HCEC 1CT (cell line): ENCODE measurements around the gene TPBGL.

ENCODE experiments used
- DNase-seq: peaks from one replicate; pipeline ENCODE4 v3.0.0-alpha.2; 2017

TPBGL gene

DNA sequence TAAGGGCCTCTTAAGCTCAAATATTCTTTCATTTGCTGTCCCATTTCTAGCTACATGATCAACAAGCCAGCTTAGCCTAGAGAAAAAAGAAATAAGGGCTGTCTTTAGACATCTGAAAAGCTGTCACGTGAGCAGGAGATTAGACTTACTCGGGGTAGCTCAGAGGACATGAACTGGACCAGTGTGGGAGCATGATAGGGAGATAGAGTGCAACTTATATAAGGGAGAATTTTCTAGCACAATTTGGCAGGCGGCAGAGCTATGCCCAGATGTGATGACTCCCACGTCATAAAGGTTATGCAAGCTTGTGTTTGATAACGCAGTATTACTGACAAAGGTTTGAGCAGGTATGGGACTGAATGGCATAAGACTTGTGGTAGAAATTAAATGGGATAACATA is 28.2 kb upstream of the TPBGL start:
- DNase-seq: no peak

DNA sequence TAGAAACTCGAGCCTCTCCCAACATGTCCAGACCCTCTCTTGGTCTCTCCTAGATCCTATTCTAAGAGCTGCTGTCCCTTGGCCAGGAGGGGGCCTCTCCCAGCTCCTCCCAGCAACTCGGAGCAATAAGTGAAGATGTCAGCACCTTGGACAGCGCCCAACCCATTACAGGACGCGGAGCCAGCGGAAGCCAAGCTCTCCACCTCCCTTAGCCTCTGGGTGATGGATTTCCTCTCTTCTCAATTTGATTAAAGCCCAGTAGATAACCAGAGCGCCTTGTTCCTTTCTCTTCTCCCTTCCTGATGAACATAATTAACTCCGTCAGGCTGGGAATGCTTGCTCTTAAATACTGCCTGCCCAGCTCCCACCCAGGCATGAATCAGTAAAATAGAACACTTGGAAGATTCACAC is 26.2 kb upstream of the TPBGL start:
- peak; percentile 53 for DNase-seq

DNA sequence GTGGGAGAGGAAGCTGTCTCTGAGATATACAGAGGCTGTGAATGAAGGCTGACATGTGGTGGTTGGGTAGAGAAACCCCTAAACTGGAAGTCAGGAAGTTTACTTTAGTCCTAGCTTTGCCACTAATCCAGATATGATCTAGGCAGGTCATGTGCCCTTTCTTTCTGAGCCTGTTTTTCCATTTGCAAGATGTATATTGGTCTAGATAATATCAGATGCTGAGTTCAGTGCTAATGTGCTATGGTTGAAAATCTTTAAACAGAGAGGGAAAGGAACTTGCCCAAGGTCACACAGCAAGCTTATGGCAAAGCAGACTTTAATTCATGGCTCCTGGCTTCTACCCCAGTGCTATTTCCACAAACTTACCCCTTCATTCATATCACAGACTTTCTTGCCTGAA is 25.7 kb upstream of the TPBGL start:
- no peak for DNase-seq

DNA sequence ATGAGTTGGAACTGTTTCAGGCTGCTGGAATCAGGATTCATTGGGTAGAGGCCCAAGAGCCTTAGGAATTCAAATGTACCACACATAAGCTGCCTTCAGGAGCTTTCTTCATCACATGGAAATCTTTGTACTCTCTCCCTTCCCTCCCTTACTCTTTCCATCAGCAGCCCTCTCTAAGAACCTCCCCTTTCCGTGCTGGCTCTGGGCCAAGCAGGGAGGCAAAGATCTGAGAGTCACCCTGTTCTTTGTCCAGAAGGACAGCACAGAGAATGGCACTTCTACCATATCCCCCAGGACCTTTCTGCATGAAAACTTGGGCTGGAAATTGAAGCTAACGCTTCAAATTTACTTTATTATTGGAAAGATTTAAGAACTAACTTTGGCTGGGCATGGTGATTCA is 20.7 kb upstream of the TPBGL start:
- no peak for DNase-seq

DNA sequence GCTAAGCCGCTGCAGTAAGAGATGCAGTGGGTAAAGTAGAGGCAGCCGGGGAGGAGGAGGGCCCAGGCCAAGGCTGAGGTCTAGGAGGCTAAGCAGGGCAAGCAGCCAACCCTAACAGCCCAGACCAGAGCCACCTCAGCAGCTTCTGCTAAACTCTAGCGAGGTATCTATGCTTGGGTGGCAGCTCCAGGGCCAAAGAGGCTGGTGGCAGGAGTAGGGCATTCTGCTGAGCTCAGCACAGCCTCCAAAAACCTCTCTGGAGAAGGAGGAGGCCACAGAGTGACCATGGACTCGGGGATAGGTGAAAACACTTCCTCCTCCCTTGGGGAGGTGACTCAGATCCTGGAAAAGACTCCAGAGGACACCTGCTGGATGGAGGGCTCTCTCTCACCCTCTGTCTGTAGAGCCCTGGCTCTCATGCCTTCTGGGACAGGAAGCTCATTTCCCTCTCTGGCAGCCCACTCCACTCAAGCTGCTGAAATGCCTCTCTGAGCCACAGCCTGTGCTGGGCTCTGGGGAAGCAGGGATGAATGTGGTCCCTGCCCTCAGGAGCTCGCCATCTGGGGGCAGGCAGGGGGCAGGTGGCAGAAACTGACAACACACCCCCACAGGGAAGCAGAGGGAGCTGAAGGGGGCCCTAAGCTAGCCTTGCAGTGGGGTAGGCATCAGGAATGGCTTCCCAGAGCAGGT is 16.5 kb upstream of the TPBGL start:
- DNase-seq: peak; percentile 4

DNA sequence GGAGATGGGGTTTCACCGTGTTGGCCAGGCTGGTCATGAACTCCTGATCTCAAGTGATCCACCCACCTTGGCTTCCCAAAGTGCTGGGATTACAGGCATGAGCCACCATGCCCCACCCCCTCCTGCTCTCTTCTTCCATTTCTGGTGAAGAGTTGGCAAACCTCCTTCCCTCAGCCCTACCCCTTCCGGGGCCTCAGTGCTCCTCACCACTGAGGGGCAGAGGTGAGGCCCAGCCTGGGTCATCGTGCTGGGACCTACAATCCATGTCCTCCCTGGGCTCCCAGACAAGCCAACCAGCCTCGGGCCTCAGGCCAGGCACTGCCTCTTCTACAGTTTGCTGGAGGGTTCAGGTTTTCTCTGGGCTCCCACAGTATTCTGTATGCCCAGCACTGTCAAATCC is 14.8 kb upstream of the TPBGL start:
- DNase-seq: no peak

DNA sequence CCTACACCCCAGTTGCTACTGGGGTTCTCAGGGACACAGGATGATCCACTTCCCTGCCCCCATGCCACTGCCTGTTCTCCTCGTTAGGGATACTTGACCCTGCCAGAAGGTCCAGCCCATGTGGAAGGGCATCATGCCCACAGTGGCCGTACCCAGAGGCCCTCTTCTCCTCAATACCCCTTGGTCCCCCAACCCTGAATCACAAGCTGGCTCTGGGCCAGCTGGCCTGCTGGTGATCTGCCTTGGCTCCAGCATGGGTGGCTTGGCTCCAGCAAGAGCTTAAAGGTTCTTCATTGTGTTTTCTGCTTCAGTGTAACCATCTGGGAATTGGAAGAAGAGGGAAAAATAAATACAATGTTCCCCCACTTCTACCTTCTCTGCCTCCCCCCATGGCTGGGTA is 11.1 kb upstream of the TPBGL start:
- DNase-seq: no peak

DNA sequence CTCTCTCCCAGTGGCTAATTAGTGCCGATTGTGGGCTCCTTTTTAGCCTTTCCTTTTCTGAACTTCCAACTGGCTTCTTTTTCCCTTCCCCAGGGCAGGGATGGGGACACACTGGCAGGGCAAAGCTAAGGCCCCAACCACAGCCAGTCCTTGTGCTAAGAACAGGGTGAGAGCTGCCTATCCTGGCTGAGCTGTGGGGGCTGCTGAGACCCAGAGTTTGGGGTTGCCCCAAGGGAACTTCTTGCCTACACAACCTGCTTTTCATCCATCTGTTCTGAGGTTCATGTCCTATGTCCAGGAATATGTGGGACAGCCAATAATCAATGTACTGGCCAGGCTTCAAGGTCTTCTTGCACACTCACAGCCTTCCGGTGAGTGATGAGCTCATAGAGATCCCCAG is 10.0 kb upstream of the TPBGL start:
- DNase-seq: no peak

DNA sequence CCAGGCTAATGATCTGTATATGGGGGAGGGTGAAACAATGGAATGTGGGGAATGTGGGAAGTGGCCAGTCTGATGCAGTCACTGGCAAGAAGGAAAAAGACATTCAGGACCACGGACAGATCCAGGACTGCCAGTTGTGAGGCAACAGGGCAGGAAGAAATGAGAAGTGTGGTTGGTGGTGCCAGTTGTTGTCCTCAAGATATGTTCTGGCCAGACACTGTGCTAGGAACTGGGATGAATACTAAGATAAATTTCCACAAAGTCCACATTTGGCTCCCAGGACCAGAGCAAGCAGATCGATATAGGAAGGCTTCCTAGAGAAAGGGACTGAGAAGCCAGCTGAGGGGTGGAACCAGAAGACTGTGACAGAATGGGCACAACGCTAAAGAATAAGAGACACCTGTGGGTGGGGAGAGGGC is 6.8 kb upstream of the TPBGL start:
- DNase-seq: peak; percentile 43

DNA sequence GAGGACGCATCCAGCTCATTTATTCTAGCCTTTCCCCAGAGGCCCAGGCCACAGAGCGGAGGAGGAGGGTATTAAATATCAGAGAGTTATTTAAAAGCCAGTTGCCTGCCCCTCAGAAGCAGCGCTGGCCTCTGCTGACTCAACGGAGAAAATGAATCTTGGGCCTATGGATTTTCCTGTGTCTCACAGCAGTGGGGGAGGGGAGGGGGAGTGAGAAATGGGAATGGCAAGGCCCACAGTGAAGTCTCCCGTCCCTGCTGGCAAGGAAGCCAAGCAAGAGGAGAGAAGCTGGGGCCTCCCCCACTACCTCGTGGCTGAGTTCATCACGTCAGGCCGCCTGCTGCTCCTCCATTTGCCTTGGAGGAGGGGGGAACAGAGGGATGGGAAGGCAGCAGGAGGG is 4.5 kb upstream of the TPBGL start:
- DNase-seq: no peak

DNA sequence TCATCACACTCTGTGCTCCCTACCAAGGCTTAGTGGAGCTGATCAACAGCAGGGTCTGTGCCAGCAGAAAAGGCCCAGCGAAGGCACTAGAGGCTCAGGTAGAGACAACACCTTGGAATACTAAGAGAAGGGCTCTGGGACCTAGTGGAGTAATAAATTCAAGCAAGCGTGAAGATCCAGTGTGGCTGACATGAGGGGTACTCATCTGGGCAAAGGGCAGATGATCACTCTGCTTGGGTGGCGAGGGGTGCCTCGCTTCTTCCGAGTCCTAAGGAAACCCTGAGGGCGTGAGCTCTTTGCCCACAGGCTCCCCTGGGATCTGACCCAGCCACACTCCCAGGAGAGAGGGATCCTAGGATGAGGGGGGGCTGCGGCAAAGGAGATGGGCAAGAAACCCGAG is 3.5 kb upstream of the TPBGL start:
- DNase-seq: no peak

DNA sequence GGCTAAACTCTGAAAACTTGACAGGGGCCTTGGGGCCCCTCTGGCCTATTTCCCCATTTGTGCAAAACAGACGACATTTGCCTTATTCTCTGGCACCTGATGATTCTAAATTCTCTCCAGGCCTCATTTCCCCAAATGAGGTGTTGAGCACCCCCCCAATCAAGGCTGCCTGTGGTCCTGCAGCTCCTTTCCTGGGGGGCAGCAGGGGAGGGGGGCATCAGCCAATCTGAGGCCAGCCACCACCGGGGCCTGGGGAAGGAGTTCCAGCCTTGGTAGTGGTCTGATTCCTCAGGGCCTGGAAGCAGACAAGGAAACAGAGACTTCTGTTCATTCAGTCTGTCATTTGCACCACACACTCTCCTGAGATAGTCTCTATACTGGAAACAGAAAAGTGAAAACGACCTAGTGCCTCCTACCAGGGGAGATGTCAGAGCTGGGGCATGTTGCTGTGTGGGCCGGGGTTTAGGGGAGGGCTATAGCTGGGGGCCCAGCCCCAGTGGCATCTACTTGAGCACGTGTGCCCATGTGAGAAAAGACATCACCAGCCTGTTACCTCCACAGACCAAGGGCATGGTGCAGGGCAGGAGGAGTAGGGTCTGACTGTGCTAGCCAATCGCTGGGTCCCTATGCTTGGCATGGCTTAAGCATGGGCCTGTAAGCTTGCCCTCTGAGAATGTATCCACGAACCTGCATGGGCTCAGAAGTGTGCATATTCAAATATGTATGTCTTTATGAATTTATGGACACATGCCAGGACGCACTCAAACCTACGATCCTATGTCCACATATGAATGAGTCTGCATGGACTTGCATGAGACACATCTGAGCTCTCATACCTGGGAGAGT is 1.8 kb upstream of the TPBGL start:
- no peak for DNase-seq

DNA sequence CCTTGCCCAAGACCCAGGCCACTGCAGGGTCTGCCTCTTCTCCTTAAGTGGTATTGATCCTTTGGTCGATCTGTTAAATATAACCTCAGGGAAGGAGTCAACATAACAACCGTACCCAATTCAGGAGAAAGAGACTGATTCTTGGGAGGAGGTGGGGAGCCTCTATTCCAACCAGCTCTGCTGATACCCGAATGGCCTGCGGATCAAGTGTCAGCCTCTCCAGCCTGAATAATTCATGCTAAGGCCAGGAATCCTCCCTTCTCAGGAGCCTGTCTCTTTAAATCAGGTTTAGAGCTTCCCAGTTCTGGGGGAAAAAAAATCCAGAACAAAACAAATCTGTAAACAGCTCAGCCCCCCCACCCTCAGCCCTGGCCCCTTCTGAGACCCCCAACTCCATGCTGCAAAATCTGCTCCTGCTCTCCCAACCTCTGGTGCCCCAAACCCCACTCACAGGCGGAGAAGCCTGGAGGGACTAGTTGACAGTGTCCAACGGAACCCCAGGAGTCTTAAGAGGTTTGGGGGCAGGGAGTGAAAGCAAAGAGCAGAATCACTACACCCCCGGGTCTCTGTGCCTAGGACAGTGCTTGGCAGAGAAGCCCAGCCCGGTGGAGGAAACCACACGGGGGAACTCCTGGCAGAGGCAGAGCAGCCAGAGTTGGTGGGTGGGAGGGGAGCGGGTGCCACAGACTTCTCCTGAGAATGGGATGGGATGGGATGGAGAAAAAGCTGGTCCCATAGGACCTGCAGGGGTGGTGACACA is 863 bp upstream of the TPBGL start:
- DNase-seq: no peak

DNA sequence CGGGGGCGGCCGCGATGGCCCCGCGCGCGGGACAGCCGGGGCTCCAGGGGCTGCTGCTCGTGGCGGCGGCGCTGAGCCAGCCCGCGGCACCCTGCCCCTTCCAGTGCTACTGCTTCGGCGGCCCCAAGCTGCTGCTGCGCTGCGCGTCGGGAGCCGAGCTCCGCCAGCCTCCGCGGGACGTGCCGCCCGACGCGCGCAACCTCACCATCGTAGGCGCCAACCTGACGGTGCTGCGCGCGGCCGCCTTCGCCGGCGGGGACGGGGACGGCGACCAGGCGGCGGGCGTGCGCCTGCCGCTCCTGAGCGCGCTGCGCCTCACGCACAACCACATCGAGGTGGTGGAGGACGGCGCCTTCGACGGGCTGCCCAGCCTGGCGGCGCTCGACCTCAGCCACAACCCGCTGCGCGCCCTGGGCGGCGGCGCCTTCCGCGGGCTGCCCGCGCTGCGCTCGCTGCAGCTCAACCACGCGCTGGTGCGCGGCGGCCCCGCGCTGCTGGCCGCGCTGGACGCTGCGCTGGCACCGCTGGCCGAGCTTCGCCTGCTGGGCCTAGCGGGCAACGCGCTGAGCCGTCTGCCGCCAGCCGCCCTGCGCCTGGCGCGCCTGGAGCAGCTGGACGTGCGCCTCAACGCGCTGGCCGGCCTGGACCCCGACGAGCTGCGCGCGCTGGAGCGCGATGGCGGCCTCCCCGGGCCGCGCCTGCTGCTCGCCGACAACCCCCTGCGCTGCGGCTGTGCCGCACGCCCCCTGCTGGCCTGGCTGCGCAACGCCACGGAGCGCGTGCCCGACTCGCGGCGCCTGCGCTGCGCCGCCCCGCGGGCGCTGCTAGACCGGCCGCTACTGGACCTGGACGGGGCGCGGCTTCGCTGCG is 697 bp downstream of the TPBGL start:
- peak; percentile 73 for DNase-seq

DNA sequence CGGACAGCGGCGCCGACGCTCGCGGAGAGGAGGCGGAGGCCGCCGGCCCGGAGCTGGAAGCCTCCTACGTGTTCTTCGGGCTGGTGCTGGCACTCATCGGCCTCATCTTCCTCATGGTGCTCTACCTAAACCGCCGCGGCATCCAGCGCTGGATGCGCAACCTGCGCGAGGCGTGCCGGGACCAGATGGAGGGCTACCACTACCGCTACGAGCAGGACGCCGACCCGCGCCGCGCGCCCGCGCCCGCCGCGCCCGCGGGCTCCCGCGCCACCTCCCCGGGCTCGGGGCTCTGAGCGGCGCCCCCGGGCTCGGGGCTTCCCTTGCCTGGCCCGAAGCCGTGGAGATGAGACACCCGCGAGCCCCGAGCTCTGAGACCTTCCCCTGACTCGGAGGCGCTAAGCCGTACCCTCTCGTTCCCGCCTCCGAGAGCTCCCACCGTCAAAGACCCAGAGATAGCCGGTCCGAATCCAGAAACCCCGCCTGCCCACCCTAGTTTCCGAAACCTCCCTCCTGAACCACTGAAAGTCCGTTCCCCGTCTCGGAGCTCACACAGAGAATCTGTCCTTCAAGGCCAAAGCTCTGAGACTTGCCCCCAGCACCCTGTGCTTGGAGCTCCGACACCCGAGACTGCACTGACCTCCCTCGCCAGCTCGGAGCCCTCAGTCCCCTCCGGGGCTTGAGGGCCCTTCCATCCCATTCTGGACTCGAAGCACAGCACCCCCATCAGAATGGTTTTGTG is 1.5 kb downstream of the TPBGL start:
- no peak for DNase-seq

DNA sequence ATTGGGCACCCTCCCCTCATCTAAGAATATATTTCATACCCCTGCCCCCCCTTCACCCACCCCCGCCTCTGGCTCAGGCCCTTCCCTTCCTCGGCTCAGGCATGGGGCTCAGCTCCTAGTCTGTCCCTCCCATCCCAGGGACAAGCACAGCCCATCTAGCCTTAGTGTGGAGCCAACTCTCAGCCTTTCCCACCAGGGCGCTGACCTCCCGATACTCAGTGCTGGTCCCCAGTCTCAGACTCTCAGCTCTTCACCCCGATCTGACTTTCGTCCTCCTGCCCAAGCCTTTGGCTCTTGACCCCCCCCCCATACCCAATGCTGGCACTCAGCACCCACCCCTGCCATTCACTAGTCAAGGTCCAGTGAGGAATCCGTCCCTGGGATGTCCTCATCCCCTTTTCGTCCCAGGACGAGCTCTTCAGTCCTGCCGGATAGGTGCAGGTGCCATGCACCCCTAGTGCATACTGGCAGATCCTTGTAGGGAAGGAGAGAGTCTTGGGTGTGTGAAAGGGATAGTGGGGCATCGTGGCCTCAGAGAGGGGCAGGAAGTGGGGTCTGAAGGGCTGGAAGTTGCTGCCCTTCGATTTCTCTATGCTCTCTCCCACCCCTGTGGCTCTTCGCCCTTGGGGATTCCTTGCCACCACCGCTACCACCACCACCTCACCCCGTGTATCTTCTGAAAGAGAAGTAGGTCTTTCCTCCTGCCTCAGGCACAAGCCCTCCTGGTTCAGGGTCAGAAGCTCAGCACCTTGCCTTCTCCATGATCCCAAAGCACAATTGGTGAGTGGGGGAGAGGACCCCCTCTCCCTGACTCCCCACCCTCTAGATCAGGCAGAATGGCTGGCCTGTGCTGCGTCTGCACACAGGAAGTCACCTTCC is 2.4 kb downstream of the TPBGL start:
- DNase-seq: no peak

DNA sequence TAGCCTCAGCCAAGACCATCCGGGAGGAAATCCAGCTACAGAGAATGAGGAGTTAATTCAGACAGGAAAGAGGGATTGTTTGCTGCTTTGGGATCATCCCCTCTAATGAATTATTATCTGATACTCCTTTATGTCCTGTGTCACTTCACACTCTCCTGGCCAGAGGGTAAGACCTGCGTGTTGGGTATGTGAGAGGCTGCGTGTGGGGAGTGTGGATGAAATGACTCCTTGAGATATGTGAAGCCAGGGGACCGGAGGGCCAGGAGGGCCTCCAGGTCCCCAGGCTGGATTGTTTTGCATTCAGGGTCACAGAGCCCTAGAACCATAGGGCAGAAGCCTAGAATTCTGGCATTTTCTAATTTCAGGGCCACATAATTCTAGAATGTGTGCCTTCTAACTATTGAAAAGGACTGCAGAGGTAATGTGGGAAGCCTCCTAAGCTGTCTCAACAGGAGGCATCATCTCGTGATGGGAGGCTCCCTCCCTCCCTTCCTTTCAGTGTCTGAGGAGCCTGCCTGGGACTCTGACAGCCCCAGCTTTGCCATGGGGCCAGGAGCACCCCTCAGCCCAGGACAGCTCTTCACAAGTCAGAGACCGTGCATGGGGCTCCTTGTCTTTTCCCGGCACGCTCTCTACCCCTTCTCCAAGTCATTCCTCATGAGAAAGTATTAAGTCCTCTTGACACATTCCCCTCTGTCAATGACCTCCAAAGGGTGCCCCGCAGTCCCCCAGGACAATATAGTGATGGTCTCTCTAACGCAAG is 3.7 kb downstream of the TPBGL start:
- DNase-seq: no peak

DNA sequence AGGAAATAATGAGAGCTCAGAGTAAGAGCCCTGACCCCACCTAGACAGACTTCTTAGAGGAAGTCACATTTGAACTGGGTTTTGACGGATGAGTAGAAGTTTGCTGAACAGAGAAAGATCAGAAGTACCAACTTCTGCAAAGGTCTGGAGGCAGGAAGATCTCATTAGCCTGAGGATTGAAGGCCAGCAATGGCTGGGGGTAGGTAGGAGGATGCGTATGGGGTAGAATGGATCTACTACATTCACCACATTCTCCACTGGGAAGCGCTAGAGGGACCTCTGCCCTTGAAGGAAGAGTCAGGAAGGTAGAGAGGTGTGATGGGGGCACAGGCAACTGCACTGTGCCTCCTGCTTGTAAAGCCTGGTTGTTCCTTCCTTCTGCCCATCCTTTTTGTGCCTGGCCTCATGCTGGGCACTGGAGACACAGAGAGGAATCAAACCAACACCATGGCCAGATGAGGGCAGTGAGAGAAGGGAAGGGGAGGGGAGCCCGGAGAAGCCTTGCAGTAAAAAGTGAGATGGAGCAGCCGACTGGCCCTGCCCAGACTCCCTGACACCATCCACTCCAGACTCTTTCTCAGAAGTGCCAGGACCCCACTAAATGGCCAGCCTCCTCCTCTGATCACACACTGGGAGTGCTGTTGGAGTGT is 4.9 kb downstream of the TPBGL start:
- DNase-seq: no peak

DNA sequence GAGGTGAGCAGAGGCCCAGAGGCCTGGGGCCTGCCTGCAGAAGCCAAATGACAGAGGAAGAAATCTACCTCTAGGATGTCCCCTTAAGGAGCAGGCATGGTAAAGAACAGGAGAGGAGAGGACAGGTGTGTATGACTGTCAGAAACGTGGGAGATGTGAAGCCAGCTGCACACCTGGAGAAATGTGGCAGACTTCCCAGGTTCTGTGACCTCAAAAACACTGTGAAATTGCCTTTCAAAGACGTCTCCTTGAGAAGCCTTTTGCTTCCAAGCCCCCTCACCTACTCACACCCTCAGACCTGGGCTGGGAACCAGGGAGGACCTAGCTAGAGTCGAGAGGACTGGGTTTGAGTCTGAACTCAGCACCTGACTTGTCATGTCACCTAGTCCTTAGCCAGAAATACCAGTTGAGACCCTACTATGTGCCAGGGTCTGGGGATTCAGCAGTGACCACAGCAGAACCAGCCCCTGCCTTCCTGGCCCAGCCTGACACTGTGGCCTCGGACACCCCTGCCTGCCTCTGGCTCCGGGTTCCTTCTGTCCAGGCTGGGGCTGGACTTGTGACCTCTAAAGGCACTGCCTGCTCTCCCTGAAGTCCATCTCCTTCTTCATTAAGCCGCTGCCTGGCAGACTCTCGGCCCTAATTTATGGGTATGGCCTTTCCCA is 5.6 kb downstream of the TPBGL start:
- DNase-seq: no peak
